H9 (cell line): ENCODE results near the gene ZNF428. TPM values are rescaled to one million over a fixed set of nuclear protein-coding genes. Genes with fewer than 3 reads are reported as not detected.

Experiments used
- DNase-seq: peaks from one replicate; pipeline ENCODE4 v3.0.0-alpha.2; 2017
- H2AFZ ChIP-seq: one replicate; pipeline ENCODE4 v1.6.1; 2013; ENCODE audit warnings: mild to moderate bottlenecking, low read length, control low read depth, moderate library complexity
- H2AK5ac ChIP-seq: 2 replicates; pipeline ENCODE4 v1.6.1; 2013; ENCODE audit warnings: low read length, control low read depth, mixed read lengths; ENCODE audit not compliant: insufficient read length
- H2BK120ac ChIP-seq: one replicate; pipeline ENCODE4 v1.6.1; 2013; ENCODE audit warnings: low read depth, mild to moderate bottlenecking, low read length, control low read depth, inconsistent platforms; ENCODE audit not compliant: poor library complexity, severe bottlenecking
- H2BK12ac ChIP-seq: 2 replicates; pipeline ENCODE4 v1.6.1; 2013; ENCODE audit warnings: low read length, control low read depth, mixed read lengths, low read depth; ENCODE audit not compliant: insufficient read length
- H2BK15ac ChIP-seq: 2 replicates; pipeline ENCODE4 v1.6.1; 2013; ENCODE audit warnings: low read depth, low read length, control low read depth
- H2BK20ac ChIP-seq: one replicate; pipeline ENCODE4 v1.6.1; 2013; ENCODE audit warnings: low read depth, mild to moderate bottlenecking, low read length, control low read depth, inconsistent platforms; ENCODE audit not compliant: poor library complexity, severe bottlenecking
- H2BK5ac ChIP-seq: 2 replicates; pipeline ENCODE4 v1.6.1; 2013; ENCODE audit warnings: low read length, control low read depth, mixed read lengths; ENCODE audit not compliant: insufficient read length
- H3K14ac ChIP-seq: 2 replicates; pipeline ENCODE4 v1.6.1; 2013; ENCODE audit warnings: low read length, control low read depth; ENCODE audit not compliant: insufficient read depth
- H3K18ac ChIP-seq: 2 replicates; pipeline ENCODE4 v1.6.1; 2013; ENCODE audit warnings: low read depth, mild to moderate bottlenecking, mixed read lengths, low read length, control low read depth; ENCODE audit not compliant: insufficient read length
- H3K23ac ChIP-seq: 2 replicates; pipeline ENCODE4 v1.6.1; 2013; ENCODE audit warnings: low read length, control low read depth, mixed read lengths, low read depth; ENCODE audit not compliant: insufficient read length
- H3K23me2 ChIP-seq: 2 replicates; pipeline ENCODE4 v1.6.1; 2013; ENCODE audit warnings: low read depth, mild to moderate bottlenecking, mixed read lengths, low read length, control low read depth; ENCODE audit not compliant: insufficient read length, poor library complexity, severe bottlenecking
- H3K27ac ChIP-seq: 2 replicates; pipeline ENCODE4 v1.5.1; 2013; ENCODE audit warnings: low read length, control low read depth, mixed read lengths, low read depth; ENCODE audit not compliant: insufficient read length
- H3K27me3 ChIP-seq: 2 replicates; pipeline ENCODE4 v1.6.1; 2013; ENCODE audit warnings: low read length, control low read depth, inconsistent platforms; ENCODE audit not compliant: insufficient read depth
- H3K4ac ChIP-seq: 2 replicates; pipeline ENCODE4 v1.6.1; 2013; ENCODE audit warnings: low read depth, mild to moderate bottlenecking, control low read depth, inconsistent platforms, low read length, moderate library complexity
- H3K4me1 ChIP-seq: 2 replicates; pipeline ENCODE4 v1.6.1; 2013; ENCODE audit warnings: low read length, control low read depth, inconsistent platforms; ENCODE audit not compliant: insufficient read depth
- H3K4me2 ChIP-seq: 2 replicates; pipeline ENCODE4 v1.6.1; 2013; ENCODE audit warnings: low read length, control low read depth, mixed read lengths; ENCODE audit not compliant: insufficient read length, insufficient read depth
- H3K56ac ChIP-seq: 2 replicates; pipeline ENCODE4 v1.6.1; 2013; ENCODE audit warnings: low read depth, mild to moderate bottlenecking, mixed read lengths, low read length, control low read depth; ENCODE audit not compliant: insufficient read length
- H3K79me1 ChIP-seq: 2 replicates; pipeline ENCODE4 v1.6.1; 2013; ENCODE audit warnings: low read depth, mild to moderate bottlenecking, moderate library complexity, low read length, control low read depth, inconsistent platforms; ENCODE audit not compliant: insufficient read depth, poor library complexity, severe bottlenecking
- H3K79me2 ChIP-seq: 2 replicates; pipeline ENCODE4 v1.6.1; 2013; ENCODE audit warnings: low read length, control low read depth, inconsistent platforms; ENCODE audit not compliant: insufficient read depth
- H3K9ac ChIP-seq: 2 replicates; pipeline ENCODE4 v1.6.1; 2013; ENCODE audit warnings: low read length, control low read depth, mixed read lengths; ENCODE audit not compliant: insufficient read length; ENCODE audit errors: extremely low read depth
- H3K9me3 ChIP-seq: one replicate; pipeline ENCODE4 v1.6.1; 2013; ENCODE audit warnings: low read depth, low read length, inconsistent platforms; ENCODE audit not compliant: control insufficient read depth
- H3T11ph ChIP-seq: one replicate; pipeline ENCODE4 v1.6.1; 2013; ENCODE audit warnings: mild to moderate bottlenecking, low read length, control low read depth, inconsistent platforms
- H4K20me1 ChIP-seq: one replicate; pipeline ENCODE4 v1.6.1; 2013; ENCODE audit not compliant: control insufficient read depth, insufficient read length, insufficient read depth
- H4K5ac ChIP-seq: 2 replicates; pipeline ENCODE4 v1.6.1; 2013; ENCODE audit warnings: low read depth, mild to moderate bottlenecking, mixed read lengths, low read length, control low read depth; ENCODE audit not compliant: insufficient read length
- H4K8ac ChIP-seq: replicated peaks from 2 replicates; pipeline ENCODE4 v1.6.1; 2013; ENCODE audit warnings: low read length, control low read depth, mixed read lengths, low read depth; ENCODE audit not compliant: insufficient read length
- H4K91ac ChIP-seq: 2 replicates; pipeline ENCODE4 v1.6.1; 2013; ENCODE audit warnings: low read depth, mild to moderate bottlenecking, moderate library complexity, mixed read lengths, low read length, control low read depth; ENCODE audit not compliant: insufficient read length
- H3K27ac Mint-ChIP-seq, 3 experiments: 2 replicates in 2 of 3; 3 replicates in 1 of 3; pipeline ENCODE4 v1.8.0; 2020 to 2021; ENCODE audit warnings: mixed read lengths in 3 of 3, mild to moderate bottlenecking in 1 of 3, moderate library complexity in 1 of 3
- H3K27me3 Mint-ChIP-seq: 2 replicates; pipeline ENCODE4 v1.8.0; 2021; ENCODE audit warnings: low read depth, mild to moderate bottlenecking, moderate library complexity, mixed read lengths
- H3K36me3 Mint-ChIP-seq, 3 experiments: 2 replicates in 2 of 3; 3 replicates in 1 of 3; pipeline ENCODE4 v1.8.0; 2020 to 2021; ENCODE audit warnings: low read depth in 3 of 3, mixed read lengths in 3 of 3; ENCODE audit not compliant: insufficient read depth in 1 of 3
- H3K4me1 Mint-ChIP-seq, 2 experiments: 2 replicates each; pipeline ENCODE4 v1.8.0; 2020; ENCODE audit warnings: mixed read lengths in 2 of 2
- H3K4me3 Mint-ChIP-seq, 2 experiments: 2 replicates in 1 of 2; 3 replicates in 1 of 2; pipeline ENCODE4 v1.8.0; 2020 to 2021; ENCODE audit warnings: mild to moderate bottlenecking in 2 of 2, mixed read lengths in 2 of 2, moderate library complexity in 1 of 2
- H3K9me3 Mint-ChIP-seq, 2 experiments: 2 replicates in 1 of 2; 3 replicates in 1 of 2; pipeline ENCODE4 v1.8.0; 2020; ENCODE audit warnings: mild to moderate bottlenecking in 2 of 2, mixed read lengths in 2 of 2, moderate library complexity in 1 of 2
- WGBS: extraction: QIAGEN DNeasy Blood & Tissue Kit; methylation state at CpG from one replicate; pipeline ENCODE4 v1.1.7; 2013; ENCODE audit warnings: missing lambda C conversion rate, low lambda C conversion rate, mixed read lengths; ENCODE audit not compliant: insufficient read length; ENCODE audit errors: extremely low coverage; 5-methylcytosine and 5-hydroxymethylcytosine counted together
- total RNA-seq: library from RNA; stranded (reverse); gene quantifications from 2 replicates; pipeline ENCODE4 v1.2.1, GENCODE V29; 2021
- TF ChIP-seq, protein P1 (sequence below): fragments of 200-600 bp; sonication (generic); conservative IDR thresholded peaks from 3 replicates; pipeline ENCODE4 v1.8.0; 2021; ENCODE audit warnings: antibody characterized with exemption, mild to moderate bottlenecking

Gene ZNF428
- total RNA-seq, 1 experiment from 2014 or later, result 30.3 TPM

DNA sequence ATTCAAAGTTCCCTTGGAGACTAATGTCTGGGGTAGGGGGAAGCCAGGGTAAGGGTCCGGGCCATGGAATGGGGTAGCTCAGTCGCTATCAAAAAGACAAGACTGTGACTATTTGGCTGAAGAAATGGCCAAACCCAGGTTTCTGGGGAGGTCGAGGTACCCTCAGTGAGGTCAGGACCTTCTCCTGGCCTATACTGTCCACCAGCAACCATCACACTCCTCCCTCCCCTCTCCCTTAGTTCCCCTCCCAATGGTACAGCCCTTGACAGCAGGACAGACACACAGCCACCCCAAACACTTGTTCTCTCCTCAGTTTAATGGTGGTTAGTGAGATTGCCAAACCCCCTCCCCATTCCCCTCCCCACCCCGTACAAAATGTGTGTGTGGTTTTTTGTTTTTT is 2.6 kb upstream of the ZNF428 start:
- H3K79me2 ChIP-seq, result no peaks in the 10 kb centered on the region
- TF ChIP-seq, protein P1, sequence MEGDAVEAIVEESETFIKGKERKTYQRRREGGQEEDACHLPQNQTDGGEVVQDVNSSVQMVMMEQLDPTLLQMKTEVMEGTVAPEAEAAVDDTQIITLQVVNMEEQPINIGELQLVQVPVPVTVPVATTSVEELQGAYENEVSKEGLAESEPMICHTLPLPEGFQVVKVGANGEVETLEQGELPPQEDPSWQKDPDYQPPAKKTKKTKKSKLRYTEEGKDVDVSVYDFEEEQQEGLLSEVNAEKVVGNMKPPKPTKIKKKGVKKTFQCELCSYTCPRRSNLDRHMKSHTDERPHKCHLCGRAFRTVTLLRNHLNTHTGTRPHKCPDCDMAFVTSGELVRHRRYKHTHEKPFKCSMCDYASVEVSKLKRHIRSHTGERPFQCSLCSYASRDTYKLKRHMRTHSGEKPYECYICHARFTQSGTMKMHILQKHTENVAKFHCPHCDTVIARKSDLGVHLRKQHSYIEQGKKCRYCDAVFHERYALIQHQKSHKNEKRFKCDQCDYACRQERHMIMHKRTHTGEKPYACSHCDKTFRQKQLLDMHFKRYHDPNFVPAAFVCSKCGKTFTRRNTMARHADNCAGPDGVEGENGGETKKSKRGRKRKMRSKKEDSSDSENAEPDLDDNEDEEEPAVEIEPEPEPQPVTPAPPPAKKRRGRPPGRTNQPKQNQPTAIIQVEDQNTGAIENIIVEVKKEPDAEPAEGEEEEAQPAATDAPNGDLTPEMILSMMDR, result no peak
- H3K9me3 Mint-ChIP-seq, result no peaks in the 10 kb centered on the region; a peak in 1 of 5 replicates
- H3K9me3 ChIP-seq, result no peaks in the 10 kb centered on the region
- no peak overlapping the region for H3T11ph ChIP-seq
- H3K14ac ChIP-seq, result no peak overlapping the region
- H2BK12ac ChIP-seq, result no peak overlapping the region
- no peak overlapping the region for H3K4ac ChIP-seq
- no peaks in the 10 kb centered on the region for H4K20me1 ChIP-seq
- no peak overlapping the region for H2BK120ac ChIP-seq
- H4K8ac ChIP-seq, result no peak overlapping the region
- H3K18ac ChIP-seq, result no peak overlapping the region
- no CpG with 5 or more reads among the region's 4 CpGs for WGBS
- H3K4me1 Mint-ChIP-seq, result peaks cover 25 to 40% of the 10 kb centered on the region in 2 experiments
- H3K4me1 ChIP-seq, result no peaks in the 10 kb centered on the region; the same call in none of the 2 replicates
- H2AFZ ChIP-seq, result no peak overlapping the region
- DNase-seq, result no peak
- H3K23me2 ChIP-seq, result peaks cover 14% of the 10 kb centered on the region
- no peaks in the 10 kb centered on the region for H3K79me1 ChIP-seq
- peaks cover 6% of the 10 kb centered on the region for H3K27me3 Mint-ChIP-seq
- H3K56ac ChIP-seq, result no peak overlapping the region
- peaks cover 11 to 26% (median 13%) of the 10 kb centered on the region in 3 experiments; a peak in 6 of 7 replicates for H3K36me3 Mint-ChIP-seq
- H3K9ac ChIP-seq, result no peak overlapping the region
- no peak overlapping the region for H4K5ac ChIP-seq
- H3K4me2 ChIP-seq, result no peak overlapping the region
- H2BK5ac ChIP-seq, result no peak overlapping the region
- H4K91ac ChIP-seq, result no peak overlapping the region
- no peak overlapping the region for H2AK5ac ChIP-seq
- no peak overlapping the region for H3K23ac ChIP-seq
- H3K27ac ChIP-seq, result no peak overlapping the region
- no peak overlapping the region for H3K27ac Mint-ChIP-seq
- no peak overlapping the region for H3K4me3 Mint-ChIP-seq
- no peaks in the 10 kb centered on the region for H3K27me3 ChIP-seq
- H2BK15ac ChIP-seq, result no peak overlapping the region
- no peak overlapping the region for H2BK20ac ChIP-seq
